Activated T-cell treated with anti-CD3 and anti-CD28 coated beads for 1 hour (primary cell): ENCODE measurements around the gene RFX1.
"Not testable (repeated sequence)": the region's sequence is repeated elsewhere in the genome, so short reads cannot be mapped to it uniquely, and the experiment has no call there.

Experiments used
- DNase-seq: peaks from one replicate; pipeline ENCODE4 v3.0.0-alpha.2; 2020; ENCODE audit warnings: low read depth

Gene RFX1

GRCh38 chr19:13978351-13979243 lies 27.5 kb downstream of the RFX1 start:
- no peak for DNase-seq

GRCh38 chr19:13977803-13978202 lies 28.3 kb downstream of the RFX1 start:
- DNase-seq = no peak

- DNase-seq = no peak
These were observed 29.7 kb downstream of the RFX1 start for GRCh38 chr19:13976446-13976845.

- DNase-seq = no peak
These were observed 30.2 kb downstream of the RFX1 start for GRCh38 chr19:13975870-13976269.

GRCh38 chr19:13974073-13974472 lies 32.0 kb downstream of the RFX1 start:
- DNase-seq = no peak

- not testable (repeated sequence) for DNase-seq
These were observed 32.6 kb downstream of the RFX1 start for GRCh38 chr19:13973479-13973878.

- no peak for DNase-seq
These were observed 33.6 kb downstream of the RFX1 start for GRCh38 chr19:13972368-13973155.

- DNase-seq = not testable (repeated sequence)
These were observed 34.3 kb downstream of the RFX1 start for GRCh38 chr19:13971868-13972267.

- no peak for DNase-seq
These were observed 36.2 kb downstream of the RFX1 start for GRCh38 chr19:13969897-13970296.

GRCh38 chr19:13968999-13969398 lies 37.1 kb downstream of the RFX1 start:
- no peak for DNase-seq

GRCh38 chr19:13968383-13968935 lies 37.7 kb downstream of the RFX1 start:
- DNase-seq = no peak

GRCh38 chr19:13967206-13967605 lies 38.9 kb downstream of the RFX1 start:
- not testable (repeated sequence) for DNase-seq

- no peak for DNase-seq
These were observed 39.4 kb downstream of the RFX1 start for GRCh38 chr19:13966684-13967128.

GRCh38 chr19:13965926-13966683 lies 40.0 kb downstream of the RFX1 start:
- no peak for DNase-seq

- DNase-seq = no peak
These were observed 40.7 kb downstream of the RFX1 start for GRCh38 chr19:13965377-13965896.

GRCh38 chr19:13964776-13965175 lies 41.3 kb downstream of the RFX1 start:
- no peak for DNase-seq

- DNase-seq = no peak
These were observed 42.5 kb downstream of the RFX1 start for GRCh38 chr19:13963603-13964105.

- no peak for DNase-seq
These were observed 43.2 kb downstream of the RFX1 start for GRCh38 chr19:13962699-13963602.

GRCh38 chr19:13961826-13962698 lies 44.1 kb downstream of the RFX1 start:
- no peak for DNase-seq
